ENCODE results near the gene HNRNPUL1.

The HNRNPUL1 gene

DNA sequence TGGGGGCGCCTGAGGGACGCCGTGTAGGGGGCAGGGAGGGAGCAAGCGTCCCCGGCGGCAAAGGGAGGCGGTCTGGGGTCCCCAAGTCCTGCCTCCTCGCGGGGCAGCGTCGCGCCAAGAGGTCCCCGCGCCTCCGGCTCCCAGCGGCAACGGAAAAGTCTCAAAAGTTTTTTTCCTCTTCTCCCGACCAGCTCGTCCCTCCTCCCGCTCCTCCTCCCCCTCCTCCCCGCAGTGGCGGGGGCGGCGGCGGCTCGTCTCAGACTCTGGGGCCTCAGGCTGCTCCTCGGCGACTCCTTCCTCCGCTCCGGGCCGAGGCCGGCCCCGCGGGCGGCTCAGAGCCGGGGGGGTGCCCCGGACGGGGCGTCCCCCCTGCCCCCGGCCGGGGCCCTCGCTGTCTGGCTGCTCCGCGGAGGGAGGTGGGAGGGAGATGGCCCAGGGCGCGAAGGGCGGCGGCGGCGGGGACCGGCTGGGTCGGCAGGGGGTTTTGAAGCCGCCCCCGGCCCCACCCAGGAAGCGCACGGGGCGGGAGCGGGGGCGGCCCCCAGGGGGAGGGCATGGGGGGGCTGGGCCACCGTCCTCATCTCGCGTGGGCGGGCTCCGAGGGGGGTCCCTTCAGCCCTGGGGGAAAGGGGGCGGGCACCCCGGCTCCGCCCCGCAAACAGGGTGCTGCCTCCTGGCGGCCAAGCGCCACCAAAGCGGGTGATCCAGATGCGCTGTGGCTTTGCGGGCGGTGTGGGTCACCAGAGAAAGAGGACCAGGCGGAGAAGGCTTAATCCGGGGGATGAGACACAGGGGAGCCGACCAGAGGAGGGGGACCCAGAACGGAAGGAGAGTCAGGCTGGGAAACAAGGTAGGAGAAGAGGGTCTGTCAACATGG, 89.5 kb downstream of the HNRNPUL1 start, which contains the start of gene TGFB1:
TGFB1 (minus strand) TSS at position 457 of the 877 bp plus-strand sequence. CDS start 878 bp downstream, outside the sequence.
- peak; percentile 82 to 89 for DNase-seq (ENCODE audit: low read depth in 2 of 2)

DNA sequence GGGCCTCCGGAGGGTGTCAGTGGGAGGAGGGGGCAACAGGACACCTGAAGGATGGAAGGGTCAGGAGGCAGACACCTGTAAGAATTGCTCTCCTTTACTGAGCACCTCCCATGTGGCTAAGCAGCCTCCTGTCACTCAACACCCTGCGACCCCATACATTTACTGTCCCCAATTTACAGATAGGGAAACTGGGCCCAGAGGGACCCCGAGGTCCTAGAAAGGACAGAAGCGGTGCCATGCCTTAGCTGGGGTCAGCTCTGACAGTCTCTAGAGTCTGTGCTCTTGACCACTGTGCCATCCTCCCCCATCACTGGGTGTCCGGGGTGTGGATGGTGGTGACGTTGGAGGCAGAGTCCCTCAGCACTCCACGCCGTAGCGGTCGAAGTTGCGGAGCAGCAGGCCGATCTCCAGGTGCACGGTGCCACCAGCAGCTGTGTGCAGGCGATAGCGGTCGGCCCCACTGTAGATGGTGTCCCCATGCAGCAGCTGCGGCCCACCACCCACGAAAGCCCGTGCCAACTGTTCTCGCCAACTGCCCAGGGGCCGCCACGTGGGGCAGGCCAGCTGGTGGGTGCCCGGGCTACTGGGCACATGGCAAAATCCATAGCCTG, 90.3 kb downstream of the HNRNPUL1 start:
- DNase-seq (ENCODE audit: low read depth in 2 of 2), result no peak

DNA sequence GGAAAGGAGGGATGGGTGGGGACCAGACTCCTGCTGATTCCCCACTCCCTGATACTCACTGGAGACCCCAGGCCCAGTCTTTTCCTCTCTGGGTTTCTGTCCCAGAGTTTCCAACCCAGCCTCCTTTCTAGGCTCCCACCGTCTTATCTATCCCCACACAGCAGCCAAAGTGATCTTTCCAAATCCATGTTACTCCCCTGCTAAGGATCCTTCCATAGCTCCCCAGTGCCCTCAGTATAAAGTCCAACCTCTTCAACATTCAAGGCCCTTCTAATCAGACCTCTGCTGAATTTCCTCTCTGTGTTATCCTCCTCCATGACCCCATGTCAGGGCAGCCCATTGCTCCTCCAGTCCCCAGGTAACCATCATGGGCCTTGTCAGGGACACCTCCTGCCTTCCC, 90.9 kb downstream of the HNRNPUL1 start:
- DNase-seq (ENCODE audit: low read depth in 2 of 2), result no peak

DNA sequence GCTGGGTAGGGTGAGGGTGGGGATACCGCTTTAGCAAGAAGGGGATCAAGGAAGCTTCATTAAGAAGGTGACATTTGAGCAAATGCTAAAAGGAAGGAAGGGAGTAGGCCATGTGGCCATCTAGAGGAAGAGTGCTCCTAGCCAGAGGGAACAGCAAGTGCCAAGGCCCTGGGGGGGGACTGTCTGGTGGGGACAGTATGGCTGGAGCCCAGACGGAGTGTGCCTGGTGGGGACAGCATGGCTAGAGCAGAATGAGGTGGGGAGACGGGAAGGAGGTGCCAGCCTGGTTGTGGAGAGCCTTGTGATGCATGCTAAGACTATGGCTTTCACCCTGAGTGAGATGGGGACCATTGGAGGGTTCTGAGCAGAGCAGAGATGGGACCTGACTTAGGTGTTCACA, 91.6 kb downstream of the HNRNPUL1 start:
- DNase-seq (ENCODE audit: low read depth in 2 of 2), result no peak

DNA sequence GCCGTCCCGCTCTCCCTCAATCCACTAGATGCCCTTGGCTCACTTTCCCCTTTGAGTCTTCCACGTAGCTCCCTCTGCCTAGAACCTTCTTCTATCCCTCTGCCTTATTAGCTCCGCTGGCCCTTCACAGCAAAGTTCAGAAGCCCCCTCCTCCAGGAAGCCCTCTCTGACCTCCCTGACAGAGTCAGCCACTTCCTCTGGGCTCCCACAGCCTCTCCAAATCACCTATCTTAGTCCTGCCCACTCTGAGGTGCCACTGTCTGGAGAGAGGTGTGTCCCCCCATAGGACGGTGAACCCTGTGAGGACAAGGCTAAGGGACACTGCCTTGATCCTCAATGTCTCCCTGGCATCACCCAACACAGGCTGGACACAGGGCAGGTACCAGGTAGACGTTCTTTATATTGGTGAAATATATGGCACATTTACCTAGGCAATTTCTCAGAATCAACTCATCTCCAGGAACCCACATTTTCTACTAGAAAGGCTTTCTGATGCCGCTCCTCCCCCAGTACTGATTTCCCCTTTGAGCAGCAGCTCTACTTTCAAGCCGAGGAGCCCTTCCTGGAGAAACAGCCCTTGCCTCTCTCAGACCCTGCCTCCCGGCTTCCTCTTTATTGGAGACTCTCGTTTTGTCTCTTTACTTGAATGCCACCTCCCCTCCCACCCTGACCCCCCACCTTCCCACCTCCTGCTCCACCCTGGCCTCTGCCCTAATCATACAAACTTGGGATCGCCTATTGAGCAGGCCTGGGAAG, 93.0 kb downstream of the HNRNPUL1 start:
- DNase-seq (ENCODE audit: low read depth in 2 of 2), result no peak
